Measurements from ENCODE around the gene WNT16. TPM values are rescaled to one million over a fixed set of nuclear protein-coding genes. Genes with fewer than 3 reads are reported as not detected.

Gene WNT16
- total RNA-seq, 1 donor from 2014 or later = not detected

DNA sequence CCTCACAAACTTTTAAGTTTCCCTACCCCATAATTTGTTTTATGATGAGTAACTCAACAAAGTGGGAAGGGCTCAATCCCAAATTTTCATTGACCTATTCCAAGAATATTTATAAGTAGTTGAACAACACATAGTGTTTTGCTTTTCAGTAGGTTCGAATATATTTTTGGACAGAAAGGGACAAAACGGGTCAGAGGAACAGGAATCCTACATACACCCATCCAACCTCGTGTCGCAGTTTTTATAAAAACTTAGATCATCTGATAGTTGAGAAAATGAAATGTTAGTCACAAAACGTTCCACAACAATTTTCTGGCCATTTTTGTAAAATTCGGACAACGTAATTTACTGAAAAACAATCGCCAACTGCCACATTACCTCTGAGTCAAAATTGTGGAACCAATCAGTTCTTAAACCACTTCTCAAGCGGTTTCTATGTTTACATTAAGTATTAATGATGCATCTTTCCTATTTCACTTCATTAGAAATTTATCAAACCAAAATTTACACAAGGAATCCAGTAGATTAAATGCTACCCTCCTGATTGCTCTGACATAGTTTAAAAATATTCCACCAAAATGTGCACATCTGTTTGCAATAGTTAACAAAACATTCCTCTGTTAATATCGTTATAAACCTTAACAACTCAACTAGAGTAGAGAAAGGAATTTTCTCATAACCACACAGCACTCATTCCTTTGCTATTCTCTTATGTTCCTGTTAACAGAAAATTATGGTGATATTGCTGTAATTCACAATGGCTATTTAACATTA, 6.3 kb downstream of the WNT16 start:
- TF ChIP-seq, protein P1, sequence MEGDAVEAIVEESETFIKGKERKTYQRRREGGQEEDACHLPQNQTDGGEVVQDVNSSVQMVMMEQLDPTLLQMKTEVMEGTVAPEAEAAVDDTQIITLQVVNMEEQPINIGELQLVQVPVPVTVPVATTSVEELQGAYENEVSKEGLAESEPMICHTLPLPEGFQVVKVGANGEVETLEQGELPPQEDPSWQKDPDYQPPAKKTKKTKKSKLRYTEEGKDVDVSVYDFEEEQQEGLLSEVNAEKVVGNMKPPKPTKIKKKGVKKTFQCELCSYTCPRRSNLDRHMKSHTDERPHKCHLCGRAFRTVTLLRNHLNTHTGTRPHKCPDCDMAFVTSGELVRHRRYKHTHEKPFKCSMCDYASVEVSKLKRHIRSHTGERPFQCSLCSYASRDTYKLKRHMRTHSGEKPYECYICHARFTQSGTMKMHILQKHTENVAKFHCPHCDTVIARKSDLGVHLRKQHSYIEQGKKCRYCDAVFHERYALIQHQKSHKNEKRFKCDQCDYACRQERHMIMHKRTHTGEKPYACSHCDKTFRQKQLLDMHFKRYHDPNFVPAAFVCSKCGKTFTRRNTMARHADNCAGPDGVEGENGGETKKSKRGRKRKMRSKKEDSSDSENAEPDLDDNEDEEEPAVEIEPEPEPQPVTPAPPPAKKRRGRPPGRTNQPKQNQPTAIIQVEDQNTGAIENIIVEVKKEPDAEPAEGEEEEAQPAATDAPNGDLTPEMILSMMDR (IDR thresholded peaks at IDR 0.05) = no peak
- H3K27me3 ChIP-seq = peaks cover 16% of the 10 kb centered on the region
- H3K9me3 ChIP-seq = no peaks in the 10 kb centered on the region
- H3K36me3 ChIP-seq = no peaks in the 10 kb centered on the region
- H3K4me3 ChIP-seq = no peak overlapping the region
- no peak overlapping the region for H3K27ac ChIP-seq
- peaks cover under 1 to 6% of the 10 kb centered on the region in 2 donors for H3K4me1 ChIP-seq
- no peak for DNase-seq (ENCODE audit: low spot score in 2 of 2)
- intact Hi-C loops (cut with DNase I) = no loop called here

DNA sequence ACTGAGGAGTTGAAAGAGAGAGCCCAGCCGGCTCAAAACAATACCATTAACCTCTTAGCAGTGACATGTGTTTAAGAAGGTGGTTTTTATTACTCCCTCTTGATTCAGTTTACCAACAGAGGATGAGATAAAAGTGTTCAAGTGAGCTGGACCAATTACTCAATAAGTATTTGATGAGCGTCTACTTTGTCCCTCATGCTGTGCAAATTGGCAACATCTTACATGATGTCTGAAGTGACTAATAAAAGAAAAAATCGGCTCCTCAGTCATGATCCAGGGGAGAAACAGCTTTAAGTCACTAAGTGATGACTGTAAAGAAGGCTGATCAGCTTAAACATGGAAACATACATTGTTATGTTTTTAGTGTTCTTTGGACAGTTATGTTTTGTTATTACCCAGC, 7.8 kb downstream of the WNT16 start:
- no peak for DNase-seq (ENCODE audit: low spot score in 2 of 2)
- H3K27ac ChIP-seq = no peak overlapping the region
- peaks cover 5% of the 10 kb centered on the region for H3K27me3 ChIP-seq
- H3K4me1 ChIP-seq = no peaks in the 10 kb centered on the region
- no peaks in the 10 kb centered on the region for H3K36me3 ChIP-seq
- TF ChIP-seq, protein P1 (IDR thresholded peaks at IDR 0.05) = no peak
- H3K9me3 ChIP-seq = no peaks in the 10 kb centered on the region
- intact Hi-C loops (cut with DNase I) = no loop called here
- H3K4me3 ChIP-seq = no peak overlapping the region

DNA sequence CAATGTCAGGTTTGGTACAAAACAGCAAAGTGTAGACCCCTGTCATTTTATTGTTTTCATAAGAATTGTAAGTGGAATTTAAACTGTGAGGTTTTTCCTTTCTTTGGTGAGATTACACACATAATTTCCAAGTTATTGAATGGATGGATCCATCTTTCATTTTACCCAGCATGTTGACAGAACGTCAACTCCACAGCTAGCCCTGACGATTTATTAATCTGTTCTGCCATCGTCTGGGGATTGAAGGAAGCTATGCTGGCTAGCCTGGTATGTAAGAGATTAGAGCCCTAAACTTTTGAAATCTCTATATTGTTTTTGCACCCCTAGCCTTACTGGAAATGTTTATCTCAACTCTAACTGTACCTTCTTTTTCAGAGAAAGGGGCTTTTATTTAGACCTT, 8.6 kb downstream of the WNT16 start:
- DNase-seq (ENCODE audit: low spot score in 2 of 2) = no peak
- TF ChIP-seq, protein P1 (IDR thresholded peaks at IDR 0.05) = no peak
- H3K27ac ChIP-seq = no peak overlapping the region
- intact Hi-C loops (cut with DNase I) = no loop called here
- no peaks in the 10 kb centered on the region for H3K4me1 ChIP-seq
- H3K4me3 ChIP-seq = no peak overlapping the region
- no peaks in the 10 kb centered on the region for H3K27me3 ChIP-seq
- no peaks in the 10 kb centered on the region for H3K36me3 ChIP-seq
- H3K9me3 ChIP-seq = no peaks in the 10 kb centered on the region

DNA sequence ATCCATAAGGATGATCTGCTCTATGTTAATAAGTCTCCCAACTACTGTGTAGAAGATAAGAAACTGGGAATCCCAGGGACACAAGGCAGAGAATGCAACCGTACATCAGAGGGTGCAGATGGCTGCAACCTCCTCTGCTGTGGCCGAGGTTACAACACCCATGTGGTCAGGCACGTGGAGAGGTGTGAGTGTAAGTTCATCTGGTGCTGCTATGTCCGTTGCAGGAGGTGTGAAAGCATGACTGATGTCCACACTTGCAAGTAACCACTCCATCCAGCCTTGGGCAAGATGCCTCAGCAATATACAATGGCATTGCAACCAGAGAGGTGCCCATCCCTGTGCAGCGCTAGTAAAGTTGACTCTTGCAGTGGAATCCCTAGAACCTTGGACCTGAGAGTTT, 10.3 kb downstream of the WNT16 start:
- H3K27ac ChIP-seq = no peak overlapping the region
- intact Hi-C loops (cut with DNase I) = no loop called here
- no peak overlapping the region for H3K4me3 ChIP-seq
- TF ChIP-seq, protein P1 (IDR thresholded peaks at IDR 0.05) = no peak
- no peaks in the 10 kb centered on the region for H3K9me3 ChIP-seq
- H3K27me3 ChIP-seq = no peaks in the 10 kb centered on the region
- no peaks in the 10 kb centered on the region for H3K4me1 ChIP-seq
- no peak for DNase-seq (ENCODE audit: low spot score in 2 of 2)
- H3K36me3 ChIP-seq = no peaks in the 10 kb centered on the region

DNA sequence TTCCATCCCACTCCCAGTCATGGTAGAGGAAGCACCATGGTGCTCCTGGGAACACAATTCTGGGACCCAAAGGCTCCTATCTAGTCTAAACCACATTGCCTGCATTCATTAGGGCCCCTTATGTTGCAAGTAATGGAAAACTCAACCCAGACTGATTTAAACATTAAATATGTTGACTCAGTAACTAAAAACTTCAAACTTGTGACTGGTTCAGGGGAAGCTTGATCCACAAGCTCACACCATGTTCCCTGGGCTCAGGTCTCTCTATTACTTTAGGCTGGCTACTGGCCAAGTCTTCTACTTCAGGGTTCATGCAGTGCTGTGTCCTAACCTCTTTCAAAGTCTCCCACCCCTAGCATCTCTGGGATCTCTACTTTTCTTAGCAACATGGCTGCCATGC, 13.1 kb downstream of the WNT16 start:
- no peaks in the 10 kb centered on the region for H3K4me1 ChIP-seq
- no peaks in the 10 kb centered on the region for H3K9me3 ChIP-seq
- no peak overlapping the region for H3K4me3 ChIP-seq
- no peak for DNase-seq (ENCODE audit: low spot score in 2 of 2)
- H3K36me3 ChIP-seq = no peaks in the 10 kb centered on the region
- intact Hi-C loops (cut with DNase I) = no loop called here
- H3K27ac ChIP-seq = no peak overlapping the region
- no peaks in the 10 kb centered on the region for H3K27me3 ChIP-seq
- TF ChIP-seq, protein P1 (IDR thresholded peaks at IDR 0.05) = no peak

All from ascending aorta (tissue), 2 donors.